ENCODE data around the gene ATP10B.

The ATP10B gene

GRCh38 chr5:160555581-160555970 lies 296.4 kb downstream of the ATP10B start:
- no peak for DNase-seq (ENCODE audit: low spot score)

GRCh38 chr5:160550075-160550474 lies 301.9 kb downstream of the ATP10B start:
- DNase-seq (ENCODE audit: low spot score), result no peak

GRCh38 chr5:160548949-160549645 lies 302.9 kb downstream of the ATP10B start:
- no peak for DNase-seq (ENCODE audit: low spot score)

DNA sequence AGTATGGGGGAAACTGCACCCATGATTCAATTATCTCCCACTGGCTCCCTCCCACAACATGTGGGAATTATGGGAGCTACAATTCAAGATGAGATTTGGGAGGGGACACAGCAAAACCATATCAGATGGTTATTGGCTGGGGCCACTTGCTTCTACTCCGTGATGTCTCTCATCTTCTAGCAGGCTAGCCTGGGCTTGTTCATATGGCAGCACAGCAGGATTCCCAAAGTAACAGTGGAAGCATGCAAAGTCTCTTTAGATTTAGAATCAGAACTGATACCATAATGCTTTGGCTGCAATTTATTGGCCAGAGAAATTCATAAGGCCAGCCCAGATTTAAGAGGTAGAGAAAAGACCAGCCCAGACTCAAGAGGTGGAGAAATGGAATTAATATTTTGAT lies 304.1 kb downstream of the ATP10B start:
- no peak for DNase-seq (ENCODE audit: low spot score)

- DNase-seq (ENCODE audit: low spot score), result no peak
Measured at GRCh38 chr5:160547061-160547460, 304.9 kb downstream of the ATP10B start.

DNA sequence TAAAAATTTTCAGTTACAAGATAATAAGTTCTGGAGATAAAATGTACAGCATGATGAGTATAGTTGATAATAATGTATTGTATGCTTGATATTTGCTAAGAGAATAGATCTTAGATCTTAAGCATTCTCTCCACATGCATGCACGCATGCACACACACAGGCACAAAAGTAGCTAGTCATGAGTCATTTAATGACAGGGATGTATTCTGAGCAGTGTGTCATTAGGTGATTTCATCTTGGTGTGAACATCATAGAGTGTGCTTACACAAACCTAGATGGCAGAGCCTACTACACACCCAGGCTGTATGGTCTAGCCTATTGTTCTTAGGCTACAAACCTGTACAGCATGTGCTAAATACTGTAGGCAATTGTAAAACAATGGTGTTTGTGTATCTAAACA lies 306.2 kb downstream of the ATP10B start:
- DNase-seq (ENCODE audit: low spot score), result peak; percentile 4

DNA sequence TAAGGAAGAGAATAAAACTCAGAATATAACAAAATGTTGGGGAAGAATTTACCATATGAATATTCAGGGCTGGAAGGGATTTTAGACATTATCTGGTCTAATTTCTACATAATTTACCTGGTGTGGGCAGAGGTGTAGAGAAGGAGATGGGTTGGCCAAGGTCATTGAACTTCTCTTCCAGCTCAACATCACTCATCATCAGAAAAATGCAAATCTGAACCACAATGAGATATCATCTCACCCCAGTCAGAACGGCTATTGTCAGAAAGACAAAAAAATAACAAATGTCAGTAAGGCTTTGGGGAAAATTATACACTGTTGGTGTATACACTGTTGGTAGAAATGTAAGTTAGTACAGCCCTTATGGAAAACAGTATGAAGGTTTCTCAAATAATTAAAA lies 308.6 kb downstream of the ATP10B start:
- no peak for DNase-seq (ENCODE audit: low spot score)

DNA sequence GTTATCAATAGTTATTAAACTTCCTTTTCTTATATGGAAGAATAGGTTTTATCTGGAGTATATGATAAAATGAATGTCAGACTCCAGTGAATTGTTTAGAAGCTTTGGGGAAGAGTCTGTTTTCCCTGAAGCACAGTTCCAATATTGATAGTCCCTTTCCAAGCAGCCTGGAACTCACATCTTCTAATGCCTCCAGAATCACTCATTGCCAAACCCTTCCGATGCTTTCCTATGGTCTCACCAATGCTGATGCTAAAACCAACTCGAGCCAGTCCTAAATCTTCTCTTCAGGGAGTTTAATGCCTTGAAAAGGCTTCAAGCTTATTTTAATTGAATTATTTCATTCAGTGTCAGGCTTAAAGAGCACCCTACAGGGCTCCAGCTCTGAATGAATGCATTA lies 309.2 kb downstream of the ATP10B start:
- DNase-seq (ENCODE audit: low spot score), result no peak

- DNase-seq (ENCODE audit: low spot score), result no peak
Measured at GRCh38 chr5:160542281-160542680, 309.7 kb downstream of the ATP10B start.

DNA sequence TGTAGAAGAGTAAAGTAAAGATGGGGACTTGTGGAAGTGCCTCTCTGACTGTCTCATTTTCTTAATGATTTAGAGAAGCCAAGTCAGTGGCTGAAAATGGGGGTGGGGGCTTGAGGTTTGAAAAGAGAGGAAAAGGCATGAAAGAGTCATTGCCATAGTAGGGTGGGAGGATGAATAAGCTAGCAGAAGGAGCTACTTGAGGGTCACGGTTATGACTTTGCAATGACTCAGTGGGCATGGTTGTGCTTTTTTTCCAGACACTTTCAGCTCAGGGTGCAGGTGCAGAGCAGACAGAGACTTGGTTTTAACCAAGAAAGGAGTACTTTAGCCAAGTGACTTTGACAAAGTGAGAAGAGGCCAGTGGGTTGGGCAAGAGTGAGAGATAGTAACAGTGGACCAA lies 312.6 kb downstream of the ATP10B start:
- DNase-seq (ENCODE audit: low spot score), result peak; percentile 58

DNA sequence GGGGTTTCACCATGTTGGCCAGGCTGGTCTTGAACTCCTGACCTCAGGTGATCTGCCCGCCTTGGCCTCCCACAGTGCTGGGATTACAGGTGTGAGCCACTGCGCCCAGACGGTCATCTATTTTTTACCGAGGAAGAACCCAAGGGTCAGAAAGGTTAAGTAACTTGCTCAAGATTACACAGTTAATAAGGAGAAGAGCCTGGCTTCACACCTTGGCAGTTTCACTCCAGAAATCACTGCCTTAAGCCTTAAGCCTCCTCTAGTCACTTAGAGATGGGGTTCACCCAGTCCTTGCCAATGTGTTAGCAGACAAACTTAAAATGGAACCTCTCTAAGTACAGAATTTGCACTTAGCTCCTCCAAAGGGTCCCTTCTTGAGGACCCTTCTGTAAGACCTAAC lies 314.1 kb downstream of the ATP10B start:
- peak; percentile 9 for DNase-seq (ENCODE audit: low spot score)

- no peak for DNase-seq (ENCODE audit: low spot score)
Measured at GRCh38 chr5:160537116-160537515, 314.9 kb downstream of the ATP10B start.

GRCh38 chr5:160534914-160535313 lies 317.1 kb downstream of the ATP10B start:
- DNase-seq (ENCODE audit: low spot score), result no peak

GRCh38 chr5:160534125-160534524 lies 317.9 kb downstream of the ATP10B start:
- DNase-seq (ENCODE audit: low spot score), result no peak

DNA sequence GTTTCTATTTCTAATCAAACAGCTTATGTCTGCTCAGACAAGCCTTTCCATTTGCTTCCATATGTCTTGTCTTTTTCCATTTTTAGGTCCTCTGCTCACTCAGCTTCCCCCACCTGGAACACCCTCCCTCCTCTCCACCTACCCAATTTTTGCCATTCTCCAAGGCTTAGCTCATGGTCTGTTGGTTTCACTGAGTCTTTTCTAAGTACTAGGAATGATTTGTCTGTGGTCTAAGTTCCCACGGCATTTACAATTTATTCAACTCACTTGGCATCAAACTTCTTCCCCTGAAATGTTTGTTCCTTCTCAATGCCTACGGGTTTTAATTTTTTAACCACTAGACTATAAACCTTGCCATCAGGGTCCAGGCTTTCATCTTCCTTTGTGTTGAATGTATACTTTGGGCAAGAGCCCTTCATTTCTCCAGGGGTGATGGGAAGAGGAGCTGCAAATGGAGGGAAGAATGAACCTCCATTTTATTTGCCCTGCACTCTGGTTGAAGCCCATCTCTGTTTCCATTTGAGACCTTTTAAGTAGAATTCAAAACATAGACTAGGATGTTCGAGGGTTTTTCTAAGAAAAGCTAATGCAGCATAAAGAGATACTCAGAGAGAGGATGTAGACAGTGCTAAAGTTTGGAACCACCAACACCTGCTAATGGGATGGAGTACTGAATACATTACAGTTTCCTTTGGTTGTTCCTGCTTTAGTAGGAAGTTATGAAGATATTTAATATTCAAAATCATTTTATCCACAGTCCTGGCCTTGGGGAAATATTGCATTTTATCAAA lies 326.3 kb downstream of the ATP10B start:
- DNase-seq (ENCODE audit: low spot score), result no peak

DNA sequence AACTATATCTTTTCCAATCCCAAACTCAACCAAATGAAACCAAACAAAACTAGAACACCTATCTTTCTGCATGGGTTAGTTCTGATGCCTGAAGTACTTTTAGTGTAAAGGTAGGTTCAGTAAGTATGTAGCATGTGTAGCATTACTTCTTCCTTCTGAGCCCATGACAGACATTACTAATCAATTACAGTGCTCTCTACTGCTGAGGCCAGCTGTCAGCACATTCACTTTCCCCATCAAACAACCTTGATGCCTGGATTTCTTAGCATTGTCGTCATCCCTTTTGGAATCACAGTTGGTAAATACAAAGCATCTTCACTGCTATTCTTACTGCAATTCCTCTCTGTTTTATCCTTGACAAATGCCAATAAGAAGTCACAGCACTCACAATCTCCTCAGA lies 327.2 kb downstream of the ATP10B start:
- DNase-seq (ENCODE audit: low spot score), result no peak

DNA sequence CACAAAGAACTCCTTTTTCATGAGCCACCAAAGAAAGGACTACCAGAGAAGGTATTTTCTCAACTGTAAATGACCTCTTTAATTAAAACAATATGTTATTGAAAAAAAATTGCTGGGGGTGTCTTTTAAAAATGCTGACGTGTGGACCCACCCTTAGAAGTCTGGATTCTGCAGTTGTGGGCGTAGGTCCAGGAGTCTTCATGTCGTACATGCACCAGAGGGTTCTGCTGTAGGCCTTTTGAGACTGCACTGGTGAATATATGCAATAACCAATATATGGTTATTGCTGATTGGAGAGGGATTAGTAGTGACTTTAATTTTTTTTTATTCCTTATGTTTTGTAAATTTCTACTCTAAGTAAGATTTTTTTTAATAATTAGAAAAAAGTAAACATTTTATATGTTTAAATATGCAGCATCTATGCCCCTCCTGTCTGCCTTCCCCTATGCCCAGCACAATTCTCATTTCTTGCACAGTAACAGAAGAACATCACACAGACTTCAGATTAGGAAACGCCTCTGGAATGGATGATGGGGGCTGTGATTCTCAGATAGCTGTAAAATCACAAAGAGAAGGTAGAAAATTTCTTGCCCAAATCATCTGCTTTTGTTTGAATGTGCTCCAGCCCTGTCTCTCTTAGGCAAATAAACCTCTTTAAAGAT lies 328.4 kb downstream of the ATP10B start:
- no peak for DNase-seq (ENCODE audit: low spot score)

- DNase-seq (ENCODE audit: low spot score), result no peak
Measured at GRCh38 chr5:160521392-160521663, 330.7 kb downstream of the ATP10B start.

DNA sequence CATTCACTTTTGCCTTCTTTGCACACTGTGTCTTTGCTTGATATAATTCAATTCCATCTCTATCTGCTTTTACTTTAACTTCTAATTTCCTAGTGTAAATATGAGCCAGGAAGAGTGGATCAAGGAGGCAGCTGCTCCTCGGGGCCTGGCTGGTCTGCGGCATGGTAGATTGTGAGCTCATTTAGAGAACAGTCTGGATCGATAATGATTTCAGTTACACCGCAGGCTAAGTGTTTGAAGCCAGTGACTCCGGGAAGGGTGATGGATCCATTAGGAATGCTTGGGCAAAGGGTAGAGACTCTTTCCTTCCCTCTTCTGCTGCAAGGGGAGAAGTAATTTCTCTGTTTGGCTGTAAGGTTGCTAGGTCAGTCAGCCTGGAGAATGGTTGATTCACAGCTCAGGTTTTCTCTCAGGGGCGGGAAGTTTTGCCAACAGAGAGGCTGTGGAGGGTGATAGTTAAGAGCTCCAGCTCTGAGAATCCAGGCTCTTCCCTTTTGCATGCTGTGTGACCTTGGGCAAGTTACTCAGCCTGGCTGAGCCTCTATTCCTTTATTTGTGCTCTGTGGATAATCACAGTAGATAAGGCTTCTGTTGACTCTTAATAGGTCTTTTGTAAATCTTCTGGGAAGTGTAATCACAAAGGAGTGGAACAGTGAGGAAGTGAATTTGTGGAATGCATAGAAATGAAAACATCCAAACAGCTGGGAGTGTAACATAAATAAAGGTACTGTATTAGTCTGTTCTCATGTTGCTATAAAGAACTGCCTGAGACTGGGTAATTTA lies 331.2 kb downstream of the ATP10B start:
- no peak for DNase-seq (ENCODE audit: low spot score)

DNA sequence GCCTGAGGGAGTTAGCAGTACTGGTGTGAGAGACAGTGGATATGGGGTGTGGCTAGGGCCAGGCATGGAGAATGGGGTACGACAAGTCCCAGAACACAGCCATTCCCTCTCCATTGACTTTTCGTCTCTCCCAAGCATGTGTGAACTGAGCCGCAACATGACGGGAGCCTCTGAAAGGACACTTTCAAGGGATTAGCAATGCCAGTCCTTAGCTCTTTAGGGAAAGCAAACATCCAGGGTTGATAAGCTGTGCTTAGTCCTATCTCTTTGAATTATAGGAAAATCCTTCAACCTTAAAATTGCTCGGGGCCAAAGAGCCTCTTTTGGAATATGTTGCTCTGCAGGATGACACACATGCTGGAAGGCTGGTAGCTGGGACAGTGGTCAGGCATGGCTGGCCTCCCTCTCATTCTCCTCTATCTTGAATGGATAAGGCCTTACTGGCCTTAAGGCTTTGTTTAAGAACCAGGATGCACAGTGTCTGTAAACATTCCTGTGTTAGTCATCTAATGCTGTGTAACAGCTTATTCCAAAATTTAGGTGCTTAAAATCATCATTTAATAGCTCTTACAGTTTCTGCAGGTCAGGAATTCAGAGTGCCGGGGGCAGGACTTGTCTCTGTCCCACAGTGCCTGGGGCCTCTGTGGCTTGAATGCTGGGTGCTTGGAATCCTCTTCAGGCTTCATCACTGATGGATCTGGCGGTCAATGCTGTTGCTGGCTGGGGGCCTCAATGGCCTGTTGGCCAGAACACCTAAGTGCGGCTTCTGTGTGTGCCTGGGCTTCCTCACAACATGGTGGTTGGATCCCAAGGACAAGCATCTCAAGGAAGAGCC lies 335.1 kb downstream of the ATP10B start:
- no peak for DNase-seq (ENCODE audit: low spot score)

DNA sequence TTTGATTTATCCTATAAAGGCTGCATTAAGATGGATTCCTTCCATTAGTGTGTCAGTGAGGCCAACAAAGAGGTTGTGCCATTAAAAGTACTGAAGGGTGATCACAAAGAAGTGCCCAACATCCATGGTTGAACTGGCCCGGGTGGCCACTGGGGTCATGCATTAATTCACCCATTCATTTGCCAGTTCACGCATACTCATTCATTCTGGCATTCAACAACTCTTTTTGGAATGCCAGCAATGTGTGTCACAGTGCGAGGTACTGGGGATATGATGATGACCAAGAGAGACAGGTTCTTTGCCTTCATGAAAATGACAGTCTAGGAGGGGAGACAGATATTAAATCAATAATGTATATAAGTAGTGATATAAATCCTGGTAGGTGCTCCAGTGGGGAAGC lies 337.1 kb downstream of the ATP10B start:
- DNase-seq (ENCODE audit: low spot score), result no peak

DNA sequence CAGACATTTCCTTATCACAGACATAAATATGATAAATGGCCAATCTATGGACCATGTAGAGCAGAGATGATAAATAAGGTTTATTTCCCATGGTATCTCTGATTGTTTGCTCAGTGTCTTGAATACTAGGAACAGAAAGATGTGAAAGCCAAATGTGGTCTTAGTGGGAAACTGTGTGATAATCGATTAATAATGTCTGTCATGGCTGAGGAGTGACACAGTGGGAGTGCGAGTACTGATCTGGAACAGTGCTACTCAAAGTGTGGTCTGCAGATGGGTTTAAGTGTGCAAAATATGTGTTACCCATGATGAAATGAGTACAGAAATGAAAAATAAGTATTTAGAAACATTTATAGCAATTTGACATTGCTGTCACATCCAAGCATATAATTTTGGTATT lies 337.8 kb downstream of the ATP10B start:
- DNase-seq (ENCODE audit: low spot score), result no peak

Data from activated CD4-positive, alpha-beta T cell treated with anti-CD3 and anti-CD28 coated beads, Interleukin-2, Interleukin-4, amounts not matched to agents 100 ng/mL and 50 ng/mL, durations not matched to agents 16 hours and 8 hours (primary cell).